ENCODE results near the gene LCN12. TPM values are rescaled to one million over a fixed set of nuclear protein-coding genes. Genes with fewer than 3 reads are reported as not detected.

LCN12 gene
- total and polyA plus RNA-seq, 2 donors (not counting 1 experiment from before 2014, with no cell fraction given) = 0.17 TPM; not detected in 1

- Histone ChIP-seq H3K4me2 (ENCODE audit: extremely low read depth, insufficient read depth, low read length) (no peak within 1 kb of the TSS), H3K9ac (ENCODE audit: insufficient read depth, low read length) (no peak within 1 kb of the TSS), H4K20me1 (ENCODE audit: control insufficient read depth, extremely low read depth, insufficient read depth, low read length) (no peaks in the 10 kb centered on the region), H3K4me3 (replicated peaks in 1 of 4; ENCODE audit: control extremely low read depth in 1 of 4, insufficient read depth in 1 of 4, low read depth in 3 of 4, low read length in 4 of 4) (no peak within 1 kb of the TSS), H3K79me2 (ENCODE audit: control insufficient read depth, insufficient read depth, low read length) (no peaks in the 10 kb centered on the region), H3K4me1 (ENCODE audit: control insufficient read depth, extremely low read depth, insufficient read depth, low read length) (no peaks in the 10 kb centered on the region), H3K9me3 (ENCODE audit: control insufficient read depth, insufficient read depth, low read depth, low read length) (no peaks in the 10 kb centered on the region), H2AFZ (ENCODE audit: low read length) (no peak within 1 kb of the TSS), H3K27me3 (ENCODE audit: control insufficient read depth, insufficient read depth, low read length) (peaks cover 24% of the 10 kb centered on the region), H3K27ac (ENCODE audit: insufficient read depth, low read length) (no peak within 1 kb of the TSS), H3K36me3 (ENCODE audit: control insufficient read depth, insufficient read depth, low read length) (no peaks in the 10 kb centered on the region)
- DNase-seq (ENCODE audit: low read depth in 2 of 2) = no peak
- no peak for TF ChIP-seq EZH2 (IDR thresholded peaks at IDR 0.05; ENCODE audit: low read length, missing control alignments)
- no peak for TF ChIP-seq CTCF (conservative IDR thresholded peaks at IDR 0.05 in 1 of 2, IDR thresholded peaks at IDR 0.05 in 1 of 2; ENCODE audit: low read depth in 1 of 2, low read length in 2 of 2)
Observed at GRCh38 chr9:136982232-136983051, 30.4 kb downstream of the LCN12 start, which contains the start of gene LCNL1. Gene LCNL1 (plus strand): TSS chr9:136982993. CDS start chr9:136983587, 594 bp downstream.

- peaks cover 20% of the 10 kb centered on the region for H3K27me3 ChIP-seq (ENCODE audit: control insufficient read depth, insufficient read depth, low read length)
- H3K36me3 ChIP-seq (ENCODE audit: control insufficient read depth, insufficient read depth, low read length) = no peaks in the 10 kb centered on the region
- no peaks in the 10 kb centered on the region for H4K20me1 ChIP-seq (ENCODE audit: control insufficient read depth, extremely low read depth, insufficient read depth, low read length)
- no peak overlapping the region for H3K9ac ChIP-seq (ENCODE audit: insufficient read depth, low read length)
- no peaks in the 10 kb centered on the region for H3K9me3 ChIP-seq (ENCODE audit: control insufficient read depth, insufficient read depth, low read depth, low read length)
- DNase-seq (ENCODE audit: low read depth in 2 of 2) = no peak
- H3K4me2 ChIP-seq (ENCODE audit: extremely low read depth, insufficient read depth, low read length) = no peak overlapping the region
- H3K79me2 ChIP-seq (ENCODE audit: control insufficient read depth, insufficient read depth, low read length) = no peaks in the 10 kb centered on the region
- H2AFZ ChIP-seq (ENCODE audit: low read length) = no peak overlapping the region
- no peaks in the 10 kb centered on the region for H3K4me1 ChIP-seq (ENCODE audit: control insufficient read depth, extremely low read depth, insufficient read depth, low read length)
- no peak overlapping the region for H3K4me3 ChIP-seq (replicated peaks in 1 of 4; ENCODE audit: control extremely low read depth in 1 of 4, insufficient read depth in 1 of 4, low read depth in 3 of 4, low read length in 4 of 4)
- TF ChIP-seq CTCF (conservative IDR thresholded peaks at IDR 0.05 in 1 of 2, IDR thresholded peaks at IDR 0.05 in 1 of 2; ENCODE audit: low read depth in 1 of 2, low read length in 2 of 2) (no peak), EZH2 (IDR thresholded peaks at IDR 0.05; ENCODE audit: low read length, missing control alignments) (no peak)
- no peak overlapping the region for H3K27ac ChIP-seq (ENCODE audit: insufficient read depth, low read length)
Observed at GRCh38 chr9:136983167-136983566, 31.1 kb downstream of the LCN12 start.

GRCh38 chr9:136983656-136984314 lies 31.7 kb downstream of the LCN12 start:
- Histone ChIP-seq H4K20me1 (ENCODE audit: control insufficient read depth, extremely low read depth, insufficient read depth, low read length) (no peaks in the 10 kb centered on the region), H3K4me2 (ENCODE audit: extremely low read depth, insufficient read depth, low read length) (no peak overlapping the region), H3K4me3 (replicated peaks in 1 of 4; ENCODE audit: control extremely low read depth in 1 of 4, insufficient read depth in 1 of 4, low read depth in 3 of 4, low read length in 4 of 4) (no peak overlapping the region), H2AFZ (ENCODE audit: low read length) (no peak overlapping the region), H3K9me3 (ENCODE audit: control insufficient read depth, insufficient read depth, low read depth, low read length) (no peaks in the 10 kb centered on the region), H3K9ac (ENCODE audit: insufficient read depth, low read length) (no peak overlapping the region), H3K27me3 (ENCODE audit: control insufficient read depth, insufficient read depth, low read length) (peaks cover 20% of the 10 kb centered on the region), H3K79me2 (ENCODE audit: control insufficient read depth, insufficient read depth, low read length) (no peaks in the 10 kb centered on the region), H3K36me3 (ENCODE audit: control insufficient read depth, insufficient read depth, low read length) (no peaks in the 10 kb centered on the region), H3K27ac (ENCODE audit: insufficient read depth, low read length) (no peak overlapping the region), H3K4me1 (ENCODE audit: control insufficient read depth, extremely low read depth, insufficient read depth, low read length) (no peaks in the 10 kb centered on the region)
- no peak for DNase-seq (ENCODE audit: low read depth in 2 of 2)
- TF ChIP-seq EZH2 (IDR thresholded peaks at IDR 0.05; ENCODE audit: low read length, missing control alignments) (peak; percentile 47), CTCF (conservative IDR thresholded peaks at IDR 0.05 in 1 of 2, IDR thresholded peaks at IDR 0.05 in 1 of 2; ENCODE audit: low read depth in 1 of 2, low read length in 2 of 2) (no peak)
